Progenitor cell of endocrine pancreas (in vitro differentiated cells): ENCODE measurements around the gene DNPH1. TPM values are rescaled to one million over a fixed set of nuclear protein-coding genes. Genes with fewer than 3 reads are reported as not detected.

Source experiments
- DNase-seq: peaks from one replicate; pipeline ENCODE4 v3.0.0; 2021; ENCODE audit warnings: low spot score; ENCODE audit not compliant: unreplicated experiment
- H3K27ac Mint-ChIP-seq: 2 replicates; pipeline ENCODE4 v1.8.0; 2021; ENCODE audit warnings: mild to moderate bottlenecking, moderate library complexity, mixed read lengths
- H3K27me3 Mint-ChIP-seq: 2 replicates; pipeline ENCODE4 v1.8.0; 2021; ENCODE audit warnings: mixed read lengths
- H3K36me3 Mint-ChIP-seq: 2 replicates; pipeline ENCODE4 v1.8.0; 2022; ENCODE audit warnings: mixed read lengths; ENCODE audit not compliant: insufficient read depth
- H3K4me1 Mint-ChIP-seq: 2 replicates; pipeline ENCODE4 v1.8.0; 2021; ENCODE audit warnings: low read depth, mixed read lengths
- H3K4me3 Mint-ChIP-seq: 2 replicates; pipeline ENCODE4 v1.8.0; 2021; ENCODE audit warnings: low read depth, mild to moderate bottlenecking, moderate library complexity, mixed read lengths
- H3K9me3 Mint-ChIP-seq: 2 replicates; pipeline ENCODE4 v1.8.0; 2021; ENCODE audit warnings: low read depth, mixed read lengths
- CTCF ChIP-seq: fragments of 200-600 bp; sonication (generic); IDR thresholded peaks from one replicate; pipeline ENCODE4 v1.5.0; 2021; ENCODE audit warnings: antibody characterized with exemption, mild to moderate bottlenecking; ENCODE audit not compliant: unreplicated experiment
- total RNA-seq: library from RNA; stranded (reverse); gene quantifications from 2 replicates; pipeline ENCODE4 v1.2.1, GENCODE V29; 2021

Gene DNPH1
- total RNA-seq, 1 donor from 2014 or later, result 33.9 TPM

- H3K4me3 Mint-ChIP-seq, result no peak overlapping the region
- H3K36me3 Mint-ChIP-seq, result peaks cover 4% of the 10 kb centered on the region
- TF ChIP-seq CTCF, result no peak
- no peaks in the 10 kb centered on the region for H3K9me3 Mint-ChIP-seq
- peaks cover 22% of the 10 kb centered on the region for H3K4me1 Mint-ChIP-seq
- H3K27ac Mint-ChIP-seq, result no peak overlapping the region
- DNase-seq, result no peak
- H3K27me3 Mint-ChIP-seq, result no peaks in the 10 kb centered on the region
Observed at GRCh38 chr6:43178951-43179830, 50.1 kb downstream of the DNPH1 start.

DNA sequence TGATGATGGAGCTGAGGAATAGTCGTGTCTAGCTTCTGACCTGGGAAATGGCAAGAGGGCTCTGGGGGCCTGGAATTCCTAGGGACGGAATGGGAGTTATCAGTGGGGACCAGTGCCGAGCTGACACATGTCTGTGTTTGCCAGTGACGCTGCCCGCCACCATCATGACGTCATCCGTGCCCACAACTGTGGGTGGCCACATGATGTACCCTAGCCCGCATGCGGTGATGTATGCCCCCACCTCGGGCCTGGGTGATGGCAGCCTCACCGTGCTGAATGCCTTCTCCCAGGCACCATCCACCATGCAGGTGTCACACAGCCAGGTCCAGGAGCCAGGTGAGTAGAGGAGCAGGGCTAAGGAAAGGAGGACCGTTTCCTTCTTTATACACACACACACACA, 51.1 kb downstream of the DNPH1 start:
- no peak overlapping the region for H3K27ac Mint-ChIP-seq
- no peak overlapping the region for H3K4me3 Mint-ChIP-seq
- no peak for TF ChIP-seq CTCF
- no peaks in the 10 kb centered on the region for H3K27me3 Mint-ChIP-seq
- H3K9me3 Mint-ChIP-seq, result no peaks in the 10 kb centered on the region
- peaks cover 4% of the 10 kb centered on the region for H3K36me3 Mint-ChIP-seq
- no peak for DNase-seq
- H3K4me1 Mint-ChIP-seq, result peaks cover 28% of the 10 kb centered on the region

DNA sequence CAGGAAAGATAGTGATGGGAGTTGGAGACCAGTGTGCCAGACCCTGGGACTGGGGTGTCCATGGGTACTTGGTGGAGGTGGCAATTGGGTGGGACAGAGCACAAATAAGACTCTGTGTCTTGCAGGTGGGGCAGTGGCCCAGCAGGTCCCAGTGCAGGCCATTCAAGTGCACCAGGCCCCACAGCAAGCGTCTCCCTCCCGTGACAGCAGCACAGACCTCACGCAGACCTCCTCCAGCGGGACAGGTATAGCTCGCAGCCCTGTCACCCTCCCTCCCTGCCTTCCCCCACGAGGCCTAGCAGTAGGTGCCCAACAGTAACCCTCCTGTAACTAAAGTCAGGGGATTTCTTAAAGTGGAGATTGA, 52.9 kb downstream of the DNPH1 start:
- H3K4me1 Mint-ChIP-seq, result peaks cover 28% of the 10 kb centered on the region
- peaks cover 4% of the 10 kb centered on the region for H3K36me3 Mint-ChIP-seq
- no peak overlapping the region for H3K4me3 Mint-ChIP-seq
- TF ChIP-seq CTCF, result no peak
- no peak for DNase-seq
- no peaks in the 10 kb centered on the region for H3K27me3 Mint-ChIP-seq
- no peak overlapping the region for H3K27ac Mint-ChIP-seq
- no peaks in the 10 kb centered on the region for H3K9me3 Mint-ChIP-seq

- DNase-seq, result no peak
- Mint-ChIP-seq H3K27ac (no peak overlapping the region), H3K27me3 (no peaks in the 10 kb centered on the region), H3K36me3 (peaks cover 4% of the 10 kb centered on the region), H3K4me3 (no peak overlapping the region), H3K4me1 (peaks cover 26% of the 10 kb centered on the region), H3K9me3 (no peaks in the 10 kb centered on the region)
- no peak for TF ChIP-seq CTCF
Observed at GRCh38 chr6:43175676-43176422, 53.4 kb downstream of the DNPH1 start.

Other genes starting within 250 kb of the DNPH1 start
- gene PPP2R5D, start 244.9 kb downstream of the DNPH1 start, total RNA-seq, result 52.2 and 53.6 TPM in 2 replicates
- gene MEA1, start 215.5 kb downstream of the DNPH1 start, total RNA-seq, result 64.0 and 68.4 TPM in 2 replicates
- 86.8 and 91.1 TPM in 2 replicates for gene KLHDC3, start 215.2 kb downstream of the DNPH1 start, total RNA-seq
- 60.6 and 62.4 TPM in 2 replicates for gene RRP36, start 207.9 kb downstream of the DNPH1 start, total RNA-seq
- gene CUL7, start 175.6 kb downstream of the DNPH1 start, total RNA-seq, result 58.9 and 60.9 TPM in 2 replicates
- 45.2 and 52.2 TPM in 2 replicates for gene MRPL2, start 170.0 kb downstream of the DNPH1 start, total RNA-seq
- gene KLC4, start 169.8 kb downstream of the DNPH1 start, total RNA-seq, result 71.9 and 73.8 TPM in 2 replicates
- 141 and 142 TPM in 2 replicates for gene PTK7, start 153.2 kb downstream of the DNPH1 start, total RNA-seq
- 29.1 and 30.3 TPM in 2 replicates for gene SRF, start 58.2 kb downstream of the DNPH1 start, total RNA-seq
- gene CUL9, start 47.3 kb downstream of the DNPH1 start, total RNA-seq, result 57.0 and 61.1 TPM in 2 replicates
- gene TTBK1, start 14.0 kb upstream of the DNPH1 start, total RNA-seq, result 1.4 and 1.7 TPM in 2 replicates
- gene SLC22A7, start 68.8 kb upstream of the DNPH1 start, total RNA-seq, result not detected in 2 replicates
- 2.3 and 2.4 TPM in 2 replicates for gene CRIP3, start 79.3 kb upstream of the DNPH1 start, total RNA-seq
- gene ZNF318, start 140.2 kb upstream of the DNPH1 start, total RNA-seq, result 22.0 and 23.2 TPM in 2 replicates
- 68.5 and 68.8 TPM in 2 replicates for gene ABCC10, start 198.1 kb upstream of the DNPH1 start, total RNA-seq
- gene DLK2, start 226.1 kb upstream of the DNPH1 start, total RNA-seq, result 0.60 and 0.73 TPM in 2 replicates
- 64.5 and 65.8 TPM in 2 replicates for gene TJAP1, start 248.1 kb upstream of the DNPH1 start, total RNA-seq